ENCODE data around the gene SCARF1. TPM values are rescaled to one million over a fixed set of nuclear protein-coding genes. Genes with fewer than 3 reads are reported as not detected.

SCARF1 gene
- total RNA-seq, 3 donors from 2014 or later = 13.1 to 17.8 (median 14.8) TPM

GRCh38 chr17:1627182-1627981 is 18.1 kb downstream of the SCARF1 start:
- no peaks in the 10 kb centered on the region for H3K9me3 ChIP-seq
- DNase-seq (peak in 2 of 3 donors; percentile 38 to 66), ATAC-seq (peak; percentile 5)
- peaks cover 3% of the 10 kb centered on the region for H3K36me3 ChIP-seq (ENCODE audit: low read depth)
- peaks cover 6% of the 10 kb centered on the region for H3K4me1 ChIP-seq (ENCODE audit: low read depth)
- intact Hi-C loops (cut with DNase I, micrococcal nuclease) = loop anchor here in 1 of 2 donors (5.0 kb wide), 1 partner anchor 50 kb away; no protein-coding TSS in a partner anchor
- peak overlapping the region; percentile 50 for H3K4me3 ChIP-seq
- TF ChIP-seq CTCF (IDR thresholded peaks at IDR 0.05) = no peak

- Histone ChIP-seq H3K4me3 (no peak overlapping the region), H3K36me3 (ENCODE audit: low read depth) (peaks cover 3% of the 10 kb centered on the region), H3K9me3 (no peaks in the 10 kb centered on the region), H3K4me1 (ENCODE audit: low read depth) (peaks cover 7% of the 10 kb centered on the region)
- ATAC-seq = no peak
- intact Hi-C loops (cut with DNase I, micrococcal nuclease) = loop anchor here in 1 of 2 donors (5.0 kb wide), 1 partner anchor 49 kb away; no protein-coding TSS in a partner anchor
- DNase-seq = no peak
- no peak for TF ChIP-seq CTCF (IDR thresholded peaks at IDR 0.05)
Measured at GRCh38 chr17:1626333-1626732, 19.2 kb downstream of the SCARF1 start.

GRCh38 chr17:1625581-1625980 is 20.0 kb downstream of the SCARF1 start:
- intact Hi-C loops (cut with DNase I, micrococcal nuclease) = loop anchor here in 1 of 2 donors (5.0 kb wide), 1 partner anchor 48 kb away; no protein-coding TSS in a partner anchor
- TF ChIP-seq CTCF (IDR thresholded peaks at IDR 0.05) = no peak
- no peaks in the 10 kb centered on the region for H3K9me3 ChIP-seq
- ATAC-seq (no peak), DNase-seq (no peak)
- H3K4me1 ChIP-seq (ENCODE audit: low read depth) = peaks cover 14% of the 10 kb centered on the region
- H3K4me3 ChIP-seq = no peak overlapping the region
- peaks cover 3% of the 10 kb centered on the region for H3K36me3 ChIP-seq (ENCODE audit: low read depth)

- intact Hi-C loops (cut with DNase I, micrococcal nuclease) = loop anchor here in 1 of 2 donors (5.0 kb wide), 1 partner anchor 48 kb away; no protein-coding TSS in a partner anchor
- ATAC-seq = no peak
- H3K9me3 ChIP-seq = no peaks in the 10 kb centered on the region
- no peak overlapping the region for H3K4me3 ChIP-seq
- TF ChIP-seq CTCF (IDR thresholded peaks at IDR 0.05) = no peak
- no peak for DNase-seq
- H3K36me3 ChIP-seq (ENCODE audit: low read depth) = peaks cover 3% of the 10 kb centered on the region
- H3K4me1 ChIP-seq (ENCODE audit: low read depth) = peaks cover 14% of the 10 kb centered on the region
Measured at GRCh38 chr17:1625053-1625452, 20.5 kb downstream of the SCARF1 start.

GRCh38 chr17:1624650-1625049 is 20.9 kb downstream of the SCARF1 start:
- H3K4me1 ChIP-seq (ENCODE audit: low read depth) = peaks cover 10% of the 10 kb centered on the region
- intact Hi-C loops (cut with DNase I, micrococcal nuclease) = loop anchor here in 1 of 2 donors (5.0 kb wide), 1 partner anchor 47 kb away; no protein-coding TSS in a partner anchor
- H3K36me3 ChIP-seq (ENCODE audit: low read depth) = peaks cover 3% of the 10 kb centered on the region
- no peak for TF ChIP-seq CTCF (IDR thresholded peaks at IDR 0.05)
- no peak for DNase-seq
- no peaks in the 10 kb centered on the region for H3K9me3 ChIP-seq
- no peak overlapping the region for H3K4me3 ChIP-seq
- no peak for ATAC-seq

Measured in mucosa of descending colon (tissue), 3 donors.